ENCODE data around the gene ELMO3. TPM values are rescaled to one million over a fixed set of nuclear protein-coding genes. Genes with fewer than 3 reads are reported as not detected.

ELMO3 gene
- total and polyA plus RNA-seq, 2 of the 13 experiments (the other 11 are each of a cell fraction or from before 2014, with no cell fraction given), result 2.6 to 4.0 TPM

DNA sequence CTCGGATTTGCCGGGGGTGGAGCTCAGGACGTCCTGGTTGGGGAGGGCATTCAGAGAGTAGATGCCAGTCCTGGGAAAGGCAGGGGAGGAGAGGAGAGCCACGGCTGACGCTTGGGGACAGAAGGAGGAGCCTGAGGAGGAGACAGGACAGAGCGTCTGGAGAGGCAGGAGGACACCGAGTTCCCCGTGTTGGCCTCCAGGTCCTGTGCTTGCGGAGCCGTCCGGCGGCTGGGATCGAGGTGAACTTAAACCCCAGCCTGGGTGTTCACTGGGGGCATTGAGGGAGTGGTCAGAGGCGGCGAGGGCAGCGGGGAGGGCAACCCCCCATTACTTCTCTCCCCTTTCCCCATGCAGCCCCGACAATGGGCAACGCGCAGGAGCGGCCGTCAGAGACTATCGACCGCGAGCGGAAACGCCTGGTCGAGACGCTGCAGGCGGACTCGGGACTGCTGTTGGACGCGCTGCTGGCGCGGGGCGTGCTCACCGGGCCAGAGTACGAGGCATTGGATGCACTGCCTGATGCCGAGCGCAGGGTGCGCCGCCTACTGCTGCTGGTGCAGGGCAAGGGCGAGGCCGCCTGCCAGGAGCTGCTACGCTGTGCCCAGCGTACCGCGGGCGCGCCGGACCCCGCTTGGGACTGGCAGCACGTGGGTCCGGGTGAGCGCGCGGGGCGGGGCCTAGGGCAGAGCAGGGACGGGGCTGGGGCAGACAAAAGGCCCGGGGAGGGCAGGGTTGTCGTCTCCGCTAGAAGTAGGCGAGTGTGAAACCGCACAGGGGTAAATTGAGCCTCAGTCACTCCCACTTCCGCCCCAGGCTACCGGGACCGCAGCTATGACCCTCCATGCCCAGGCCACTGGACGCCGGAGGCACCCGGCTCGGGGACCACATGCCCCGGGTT, 24.9 kb upstream of the ELMO3 start (continued):
- TF ChIP-seq, protein P1, sequence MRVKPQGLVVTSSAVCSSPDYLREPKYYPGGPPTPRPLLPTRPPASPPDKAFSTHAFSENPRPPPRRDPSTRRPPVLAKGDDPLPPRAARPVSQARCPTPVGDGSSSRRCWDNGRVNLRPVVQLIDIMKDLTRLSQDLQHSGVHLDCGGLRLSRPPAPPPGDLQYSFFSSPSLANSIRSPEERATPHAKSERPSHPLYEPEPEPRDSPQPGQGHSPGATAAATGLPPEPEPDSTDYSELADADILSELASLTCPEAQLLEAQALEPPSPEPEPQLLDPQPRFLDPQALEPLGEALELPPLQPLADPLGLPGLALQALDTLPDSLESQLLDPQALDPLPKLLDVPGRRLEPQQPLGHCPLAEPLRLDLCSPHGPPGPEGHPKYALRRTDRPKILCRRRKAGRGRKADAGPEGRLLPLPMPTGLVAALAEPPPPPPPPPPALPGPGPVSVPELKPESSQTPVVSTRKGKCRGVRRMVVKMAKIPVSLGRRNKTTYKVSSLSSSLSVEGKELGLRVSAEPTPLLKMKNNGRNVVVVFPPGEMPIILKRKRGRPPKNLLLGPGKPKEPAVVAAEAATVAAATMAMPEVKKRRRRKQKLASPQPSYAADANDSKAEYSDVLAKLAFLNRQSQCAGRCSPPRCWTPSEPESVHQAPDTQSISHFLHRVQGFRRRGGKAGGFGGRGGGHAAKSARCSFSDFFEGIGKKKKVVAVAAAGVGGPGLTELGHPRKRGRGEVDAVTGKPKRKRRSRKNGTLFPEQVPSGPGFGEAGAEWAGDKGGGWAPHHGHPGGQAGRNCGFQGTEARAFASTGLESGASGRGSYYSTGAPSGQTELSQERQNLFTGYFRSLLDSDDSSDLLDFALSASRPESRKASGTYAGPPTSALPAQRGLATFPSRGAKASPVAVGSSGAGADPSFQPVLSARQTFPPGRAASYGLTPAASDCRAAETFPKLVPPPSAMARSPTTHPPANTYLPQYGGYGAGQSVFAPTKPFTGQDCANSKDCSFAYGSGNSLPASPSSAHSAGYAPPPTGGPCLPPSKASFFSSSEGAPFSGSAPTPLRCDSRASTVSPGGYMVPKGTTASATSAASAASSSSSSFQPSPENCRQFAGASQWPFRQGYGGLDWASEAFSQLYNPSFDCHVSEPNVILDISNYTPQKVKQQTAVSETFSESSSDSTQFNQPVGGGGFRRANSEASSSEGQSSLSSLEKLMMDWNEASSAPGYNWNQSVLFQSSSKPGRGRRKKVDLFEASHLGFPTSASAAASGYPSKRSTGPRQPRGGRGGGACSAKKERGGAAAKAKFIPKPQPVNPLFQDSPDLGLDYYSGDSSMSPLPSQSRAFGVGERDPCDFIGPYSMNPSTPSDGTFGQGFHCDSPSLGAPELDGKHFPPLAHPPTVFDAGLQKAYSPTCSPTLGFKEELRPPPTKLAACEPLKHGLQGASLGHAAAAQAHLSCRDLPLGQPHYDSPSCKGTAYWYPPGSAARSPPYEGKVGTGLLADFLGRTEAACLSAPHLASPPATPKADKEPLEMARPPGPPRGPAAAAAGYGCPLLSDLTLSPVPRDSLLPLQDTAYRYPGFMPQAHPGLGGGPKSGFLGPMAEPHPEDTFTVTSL (CRISPR knock-in tag; IDR thresholded peaks at IDR 0.05; ENCODE audit: borderline replicate concordance), result peak; percentile 71
- TF ChIP-seq, protein P2, sequence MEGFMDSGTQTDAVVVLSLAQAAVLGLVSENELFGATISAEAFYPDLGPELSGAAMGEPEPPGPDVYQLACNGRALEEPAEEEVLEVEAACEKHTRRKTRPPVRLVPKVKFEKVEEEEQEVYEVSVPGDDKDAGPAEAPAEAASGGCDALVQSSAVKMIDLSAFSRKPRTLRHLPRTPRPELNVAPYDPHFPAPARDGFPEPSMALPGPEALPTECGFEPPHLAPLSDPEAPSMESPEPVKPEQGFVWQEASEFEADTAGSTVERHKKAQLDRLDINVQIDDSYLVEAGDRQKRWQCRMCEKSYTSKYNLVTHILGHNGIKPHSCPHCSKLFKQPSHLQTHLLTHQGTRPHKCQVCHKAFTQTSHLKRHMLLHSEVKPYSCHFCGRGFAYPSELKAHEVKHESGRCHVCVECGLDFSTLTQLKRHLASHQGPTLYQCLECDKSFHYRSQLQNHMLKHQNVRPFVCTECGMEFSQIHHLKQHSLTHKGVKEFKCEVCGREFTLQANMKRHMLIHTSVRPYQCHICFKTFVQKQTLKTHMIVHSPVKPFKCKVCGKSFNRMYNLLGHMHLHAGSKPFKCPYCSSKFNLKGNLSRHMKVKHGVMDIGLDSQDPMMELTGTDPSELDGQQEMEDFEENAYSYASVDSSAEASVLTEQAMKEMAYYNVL (CRISPR knock-in tag; IDR thresholded peaks at IDR 0.05; ENCODE audit: borderline replicate concordance), result peak; percentile 77; the same call in 1 of the 2 replicates
- TF ChIP-seq NFKBIZ (CRISPR knock-in tag; IDR thresholded peaks at IDR 0.05) (0 out of 2 replicates have a peak, but pooled peaks have one; percentile 52), CBX2 (IDR thresholded peaks at IDR 0.05; ENCODE audit: low read depth, low read length) (no peak), CBX2 (CRISPR knock-in tag; IDR thresholded peaks at IDR 0.05; ENCODE audit: low read depth) (peak; percentile 97), HOXA7 (CRISPR knock-in tag; IDR thresholded peaks at IDR 0.05) (peak; percentile 84), FOXC1 (CRISPR knock-in tag; IDR thresholded peaks at IDR 0.05; ENCODE audit: borderline replicate concordance) (peak; percentile 82), HHEX (CRISPR knock-in tag; IDR thresholded peaks at IDR 0.05) (no peak), ZNF547 (CRISPR knock-in tag; IDR thresholded peaks at IDR 0.05) (peak; percentile 97), ZNF891 (CRISPR knock-in tag; IDR thresholded peaks at IDR 0.05) (peak; percentile 97), ONECUT2 (CRISPR knock-in tag; IDR thresholded peaks at IDR 0.05) (peak; percentile 91), TGIF2 (CRISPR knock-in tag; IDR thresholded peaks at IDR 0.05) (peak; percentile 90), SATB2 (CRISPR knock-in tag; IDR thresholded peaks at IDR 0.05) (no peak; the same call in 1 of the 2 replicates), CEBPG (CRISPR knock-in tag; IDR thresholded peaks at IDR 0.05) (peak; percentile 42)
- TF ChIP-seq, protein P3, sequence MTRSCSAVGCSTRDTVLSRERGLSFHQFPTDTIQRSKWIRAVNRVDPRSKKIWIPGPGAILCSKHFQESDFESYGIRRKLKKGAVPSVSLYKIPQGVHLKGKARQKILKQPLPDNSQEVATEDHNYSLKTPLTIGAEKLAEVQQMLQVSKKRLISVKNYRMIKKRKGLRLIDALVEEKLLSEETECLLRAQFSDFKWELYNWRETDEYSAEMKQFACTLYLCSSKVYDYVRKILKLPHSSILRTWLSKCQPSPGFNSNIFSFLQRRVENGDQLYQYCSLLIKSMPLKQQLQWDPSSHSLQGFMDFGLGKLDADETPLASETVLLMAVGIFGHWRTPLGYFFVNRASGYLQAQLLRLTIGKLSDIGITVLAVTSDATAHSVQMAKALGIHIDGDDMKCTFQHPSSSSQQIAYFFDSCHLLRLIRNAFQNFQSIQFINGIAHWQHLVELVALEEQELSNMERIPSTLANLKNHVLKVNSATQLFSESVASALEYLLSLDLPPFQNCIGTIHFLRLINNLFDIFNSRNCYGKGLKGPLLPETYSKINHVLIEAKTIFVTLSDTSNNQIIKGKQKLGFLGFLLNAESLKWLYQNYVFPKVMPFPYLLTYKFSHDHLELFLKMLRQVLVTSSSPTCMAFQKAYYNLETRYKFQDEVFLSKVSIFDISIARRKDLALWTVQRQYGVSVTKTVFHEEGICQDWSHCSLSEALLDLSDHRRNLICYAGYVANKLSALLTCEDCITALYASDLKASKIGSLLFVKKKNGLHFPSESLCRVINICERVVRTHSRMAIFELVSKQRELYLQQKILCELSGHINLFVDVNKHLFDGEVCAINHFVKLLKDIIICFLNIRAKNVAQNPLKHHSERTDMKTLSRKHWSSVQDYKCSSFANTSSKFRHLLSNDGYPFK (CRISPR knock-in tag; IDR thresholded peaks at IDR 0.05; ENCODE audit: borderline replicate concordance), result no peak; the same call in 1 of the 2 replicates
- TF ChIP-seq, protein P4, sequence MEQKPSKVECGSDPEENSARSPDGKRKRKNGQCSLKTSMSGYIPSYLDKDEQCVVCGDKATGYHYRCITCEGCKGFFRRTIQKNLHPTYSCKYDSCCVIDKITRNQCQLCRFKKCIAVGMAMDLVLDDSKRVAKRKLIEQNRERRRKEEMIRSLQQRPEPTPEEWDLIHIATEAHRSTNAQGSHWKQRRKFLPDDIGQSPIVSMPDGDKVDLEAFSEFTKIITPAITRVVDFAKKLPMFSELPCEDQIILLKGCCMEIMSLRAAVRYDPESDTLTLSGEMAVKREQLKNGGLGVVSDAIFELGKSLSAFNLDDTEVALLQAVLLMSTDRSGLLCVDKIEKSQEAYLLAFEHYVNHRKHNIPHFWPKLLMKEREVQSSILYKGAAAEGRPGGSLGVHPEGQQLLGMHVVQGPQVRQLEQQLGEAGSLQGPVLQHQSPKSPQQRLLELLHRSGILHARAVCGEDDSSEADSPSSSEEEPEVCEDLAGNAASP (CRISPR knock-in tag; IDR thresholded peaks at IDR 0.05; ENCODE audit: borderline replicate concordance), result peak; percentile 81

Data from HepG2 (cell line).